WTC11 (cell line): ENCODE data around the gene SMIM29.

Experiments
- NFATC4 ChIP-seq: fragments of 250-450 bp; sonication (Bioruptor Pico); IDR thresholded peaks from 2 replicates; pipeline ENCODE4 v1.9.0; 2021; ENCODE audit warnings: mild to moderate bottlenecking
- TF ChIP-seq, protein P1 (sequence below): fragments of 200-600 bp; IDR thresholded peaks from 2 replicates; pipeline ENCODE4 v1.8.0; 2022; ENCODE audit warnings: antibody characterized with exemption

DNA sequence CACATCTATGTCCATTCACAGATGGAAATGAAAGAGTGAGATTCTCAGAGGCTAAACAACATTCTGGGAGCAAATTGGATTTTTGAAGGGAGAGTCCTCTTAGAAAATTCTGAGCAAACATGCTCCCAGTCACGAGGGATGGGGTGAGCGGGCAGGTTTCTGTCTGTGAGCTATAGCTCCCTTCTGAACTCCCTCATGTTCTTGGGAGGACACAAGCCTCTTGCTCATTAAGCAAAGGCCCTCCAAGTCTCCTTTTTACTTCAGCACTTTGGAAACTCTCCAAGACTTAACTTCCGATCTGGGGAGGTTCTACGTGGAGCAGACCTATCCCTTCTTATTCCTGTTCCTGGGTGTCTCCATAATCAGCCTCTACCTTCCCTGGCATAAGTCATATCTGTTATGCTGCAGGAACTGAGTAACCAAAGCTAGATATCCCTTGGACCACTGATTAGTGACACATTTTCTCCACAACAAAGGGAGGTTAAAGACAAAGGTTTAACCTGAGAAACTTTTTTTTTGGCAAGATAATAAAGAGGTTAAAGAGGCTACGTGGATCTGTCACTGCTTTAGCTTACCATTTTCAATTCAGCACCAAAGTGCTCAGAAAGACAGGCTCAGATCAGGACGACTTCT lies 33.0 kb upstream of the SMIM29 start:
- TF ChIP-seq, protein P1, sequence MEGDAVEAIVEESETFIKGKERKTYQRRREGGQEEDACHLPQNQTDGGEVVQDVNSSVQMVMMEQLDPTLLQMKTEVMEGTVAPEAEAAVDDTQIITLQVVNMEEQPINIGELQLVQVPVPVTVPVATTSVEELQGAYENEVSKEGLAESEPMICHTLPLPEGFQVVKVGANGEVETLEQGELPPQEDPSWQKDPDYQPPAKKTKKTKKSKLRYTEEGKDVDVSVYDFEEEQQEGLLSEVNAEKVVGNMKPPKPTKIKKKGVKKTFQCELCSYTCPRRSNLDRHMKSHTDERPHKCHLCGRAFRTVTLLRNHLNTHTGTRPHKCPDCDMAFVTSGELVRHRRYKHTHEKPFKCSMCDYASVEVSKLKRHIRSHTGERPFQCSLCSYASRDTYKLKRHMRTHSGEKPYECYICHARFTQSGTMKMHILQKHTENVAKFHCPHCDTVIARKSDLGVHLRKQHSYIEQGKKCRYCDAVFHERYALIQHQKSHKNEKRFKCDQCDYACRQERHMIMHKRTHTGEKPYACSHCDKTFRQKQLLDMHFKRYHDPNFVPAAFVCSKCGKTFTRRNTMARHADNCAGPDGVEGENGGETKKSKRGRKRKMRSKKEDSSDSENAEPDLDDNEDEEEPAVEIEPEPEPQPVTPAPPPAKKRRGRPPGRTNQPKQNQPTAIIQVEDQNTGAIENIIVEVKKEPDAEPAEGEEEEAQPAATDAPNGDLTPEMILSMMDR = no peak
- TF ChIP-seq NFATC4 = no peak
